Aorta (tissue), 5 donors: ENCODE data around the gene LHFPL2. TPM values are rescaled to one million over a fixed set of nuclear protein-coding genes. Genes with fewer than 3 reads are reported as not detected.

ENCODE experiments used
- ATAC-seq: fragments of 200-7000 bp; cut with Tn5 transposase; one replicate; pipeline ENCODE4 v1.9.1; 2022; ENCODE audit warnings: moderate library complexity; ENCODE audit not compliant: low FRiP score
- DNase-seq, 2 donors: peaks; one replicate each; pipeline ENCODE4 v3.0.0-alpha.2; 2020
- H3K27ac ChIP-seq, 2 donors: one replicate each; pipeline ENCODE4 v1.5.1; 2013; ENCODE audit warnings: low read length in 2 of 2, mild to moderate bottlenecking in 2 of 2, moderate library complexity in 2 of 2, control low read depth in 1 of 2, inconsistent platforms in 1 of 2, low read depth in 1 of 2
- H3K27me3 ChIP-seq, 2 donors: one replicate each; pipeline ENCODE4 v1.6.1; 2013; ENCODE audit warnings: control low read depth in 1 of 2, low read length in 1 of 2, mild to moderate bottlenecking in 1 of 2, moderate library complexity in 1 of 2; ENCODE audit not compliant: insufficient read depth in 2 of 2, control insufficient read depth in 1 of 2
- H3K36me3 ChIP-seq, 2 donors: one replicate each; pipeline ENCODE4 v1.6.1; 2013; ENCODE audit warnings: control low read depth in 1 of 2, low read length in 1 of 2, mild to moderate bottlenecking in 1 of 2; ENCODE audit not compliant: insufficient read depth in 2 of 2, control insufficient read depth in 1 of 2
- H3K4me1 ChIP-seq, 2 donors: one replicate each; pipeline ENCODE4 v1.6.1; 2013; ENCODE audit warnings: low read length in 2 of 2, control low read depth in 1 of 2, mild to moderate bottlenecking in 1 of 2, moderate library complexity in 1 of 2; ENCODE audit not compliant: insufficient read depth in 2 of 2, control insufficient read depth in 1 of 2
- H3K4me3 ChIP-seq, 2 donors: one replicate each; pipeline ENCODE4 v1.5.1; 2013; ENCODE audit warnings: low read length in 2 of 2, control low read depth in 1 of 2, mild to moderate bottlenecking in 1 of 2
- H3K9me3 ChIP-seq: one replicate; pipeline ENCODE4 v1.6.1; 2013; ENCODE audit warnings: mild to moderate bottlenecking, low read length; ENCODE audit not compliant: control insufficient read depth
- WGBS, 2 donors: extraction: QIAGEN DNeasy Blood & Tissue Kit; methylation state at CpG; one replicate each; pipeline ENCODE4 v1.1.7; 2013; 5-methylcytosine and 5-hydroxymethylcytosine counted together
- intact Hi-C, 2 donors: fragments of 100-400 bp; cut with DNase I; formaldehyde crosslinking; loops; one replicate each; pipeline versions ENCODE4 v1.14.2 to v1.15.0; 2022
- polyA plus RNA-seq, 2 donors: library from polyadenylated mRNA; stranded (reverse); fragments of 200-250 nt; gene quantifications; one replicate each; pipeline ENCODE4 v1.2.3, GENCODE V29; 2013
- total RNA-seq, 2 donors: library from RNA; stranded (reverse); fragmentation: NEBNext Ultra II Directional; extraction: Animal tissue kit (Norgen Biotek cat#: 25700); gene quantifications; one replicate each; pipeline ENCODE4 v1.2.1, GENCODE V29; 2021
- donor health status: healthy with polysubstance abuse.
- donor health status: Bipolar disorder and iron deficiency.
- donor health status: DM: no; HTN: no; CAD: no.
- donor health status: DM: no; HTN: no; CAD: no.
- donor health status: DM: yes; HTN: yes; CAD: no.

The LHFPL2 gene
- total and polyA plus RNA-seq, 4 donors = 16.4 to 43.1 (median 29.3) TPM

DNA sequence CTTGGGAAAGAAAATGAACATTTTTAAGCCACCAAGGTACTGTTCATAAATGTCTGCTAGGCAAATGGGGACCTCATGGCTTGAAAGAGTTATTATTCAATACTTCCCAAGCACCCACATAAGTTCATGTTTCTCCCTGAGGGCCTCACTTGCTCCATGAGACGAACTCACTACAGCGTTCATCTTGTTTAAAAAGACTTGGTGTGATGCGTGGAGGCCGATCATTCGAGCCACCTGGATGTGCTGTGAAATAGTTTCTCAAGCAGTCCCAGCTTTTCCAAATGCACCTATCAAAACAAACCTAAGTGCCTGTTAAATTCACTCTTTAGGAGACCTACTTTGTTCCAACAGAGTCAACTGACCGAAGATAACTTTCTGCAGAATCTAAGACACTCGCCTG lies 103.2 kb downstream of the LHFPL2 start:
- no peaks in the 10 kb centered on the region for H3K9me3 ChIP-seq
- no peaks in the 10 kb centered on the region for H3K27me3 ChIP-seq
- ATAC-seq (no peak), DNase-seq (no peak)
- intact Hi-C loops = loop anchor here in 1 of 2 donors (5.0 to 10.0 kb wide), 2 partner anchors 107 to 279 kb away; no protein-coding TSS in a partner anchor
- 89 to 90% methylated on average over 7 of the region's 7 CpGs for WGBS, 2 donors
- H3K36me3 ChIP-seq = no peaks in the 10 kb centered on the region
- no peak overlapping the region for H3K27ac ChIP-seq
- peaks cover 0 to 7% of the 10 kb centered on the region in 2 donors for H3K4me1 ChIP-seq
- H3K4me3 ChIP-seq = no peak overlapping the region

DNA sequence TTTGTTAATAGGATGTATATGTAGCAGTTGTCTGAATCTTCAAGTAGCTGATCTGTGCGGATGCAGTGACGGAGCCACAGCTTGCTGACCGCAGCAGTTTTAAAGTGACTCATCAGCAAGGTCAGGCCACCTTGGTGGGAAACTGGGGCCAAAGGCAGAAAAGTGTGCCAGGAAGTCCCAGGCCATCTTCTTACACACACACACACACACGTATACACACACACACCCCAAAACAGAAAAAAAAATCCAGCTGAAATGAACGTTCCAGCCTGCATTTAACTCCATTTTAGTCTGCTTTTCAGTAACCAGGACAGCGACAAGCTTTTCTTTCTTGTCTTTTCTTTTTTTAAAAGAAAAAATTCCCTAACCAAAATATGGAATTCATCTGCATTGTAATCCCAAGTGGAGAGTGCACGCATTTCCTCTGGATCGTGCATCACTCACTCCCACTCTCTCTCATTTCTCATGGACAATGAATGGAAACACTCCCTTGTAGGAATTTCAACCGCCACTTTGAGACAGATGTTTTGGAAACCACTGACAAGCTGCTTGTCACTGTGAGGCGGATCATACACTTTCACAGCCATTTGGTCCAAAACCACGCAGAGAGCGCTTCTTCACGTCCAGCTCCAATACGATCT lies 103.9 kb downstream of the LHFPL2 start:
- DNase-seq = no peak
- 78 to 82% methylated on average over 14 of the region's 14 CpGs for WGBS, 2 donors
- no peaks in the 10 kb centered on the region for H3K9me3 ChIP-seq
- H3K4me3 ChIP-seq = no peak overlapping the region
- peaks cover 0 to 7% of the 10 kb centered on the region in 2 donors for H3K4me1 ChIP-seq
- intact Hi-C loops = loop anchor here in 1 of 2 donors (5.0 to 10.0 kb wide), 2 partner anchors 108 to 280 kb away; no protein-coding TSS in a partner anchor
- no peaks in the 10 kb centered on the region for H3K36me3 ChIP-seq
- ATAC-seq = no peak
- H3K27ac ChIP-seq = no peak overlapping the region
- no peaks in the 10 kb centered on the region for H3K27me3 ChIP-seq

DNA sequence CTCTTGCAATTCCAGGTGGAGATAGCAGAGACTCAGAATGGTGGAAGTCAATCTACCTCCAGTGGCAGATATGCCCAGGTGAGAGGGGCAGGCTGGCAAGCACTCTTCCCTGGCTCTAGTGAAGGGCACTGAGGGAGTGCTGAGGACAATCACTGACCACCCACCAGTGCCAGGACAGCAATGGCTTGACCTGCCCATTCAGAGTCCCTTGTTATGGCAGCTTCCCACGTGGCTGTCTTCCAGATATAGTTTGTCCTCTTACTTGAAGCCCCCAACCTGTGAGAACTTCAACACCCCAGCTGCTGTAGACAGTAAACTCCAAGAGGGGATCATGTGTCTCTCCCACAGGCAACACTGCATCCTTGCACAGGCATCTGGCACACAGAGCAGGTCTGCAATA lies 104.7 kb downstream of the LHFPL2 start:
- Histone ChIP-seq H3K4me3 (no peak overlapping the region), H3K27ac (no peak overlapping the region), H3K4me1 (peaks cover 0 to 7% of the 10 kb centered on the region in 2 donors), H3K36me3 (no peaks in the 10 kb centered on the region), H3K9me3 (no peaks in the 10 kb centered on the region), H3K27me3 (no peaks in the 10 kb centered on the region)
- intact Hi-C loops = loop anchor here in 1 of 2 donors (10.0 kb wide), 1 partner anchor 281 kb away; no protein-coding TSS in a partner anchor
- ATAC-seq (no peak), DNase-seq (no peak)
- WGBS, 2 donors = 32 to 54% methylated on average over 1 of the region's 1 CpG

DNA sequence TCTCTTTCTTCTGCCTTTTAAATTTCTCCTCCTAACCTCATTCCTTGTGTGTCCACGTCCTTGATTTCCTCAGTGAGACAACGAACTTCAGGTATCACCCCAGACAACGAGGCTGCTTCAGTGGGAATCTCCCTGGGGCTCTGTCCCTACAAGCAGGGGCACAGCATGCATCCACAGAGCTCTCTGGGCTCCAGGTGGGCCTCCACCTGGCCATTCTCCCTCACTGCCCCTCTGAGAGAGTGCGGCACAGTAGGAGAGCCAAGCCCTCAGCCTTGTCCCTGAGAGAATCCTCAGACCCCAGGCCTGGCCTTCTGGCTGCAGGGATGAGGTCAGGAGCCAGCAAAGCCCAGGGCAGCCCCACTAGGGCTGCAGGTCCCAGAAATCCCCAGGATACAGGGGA lies 105.3 kb downstream of the LHFPL2 start:
- ATAC-seq = no peak
- Histone ChIP-seq H3K9me3 (no peaks in the 10 kb centered on the region), H3K27ac (no peak overlapping the region), H3K4me3 (no peak overlapping the region), H3K36me3 (no peaks in the 10 kb centered on the region), H3K4me1 (peaks cover 0 to 7% of the 10 kb centered on the region in 2 donors), H3K27me3 (no peaks in the 10 kb centered on the region)
- 89 to 93% methylated on average over 4 of the region's 4 CpGs for WGBS, 2 donors
- no peak for DNase-seq
- intact Hi-C loops = loop anchor here in 1 of 2 donors (10.0 kb wide), 1 partner anchor 282 kb away; no protein-coding TSS in a partner anchor

DNA sequence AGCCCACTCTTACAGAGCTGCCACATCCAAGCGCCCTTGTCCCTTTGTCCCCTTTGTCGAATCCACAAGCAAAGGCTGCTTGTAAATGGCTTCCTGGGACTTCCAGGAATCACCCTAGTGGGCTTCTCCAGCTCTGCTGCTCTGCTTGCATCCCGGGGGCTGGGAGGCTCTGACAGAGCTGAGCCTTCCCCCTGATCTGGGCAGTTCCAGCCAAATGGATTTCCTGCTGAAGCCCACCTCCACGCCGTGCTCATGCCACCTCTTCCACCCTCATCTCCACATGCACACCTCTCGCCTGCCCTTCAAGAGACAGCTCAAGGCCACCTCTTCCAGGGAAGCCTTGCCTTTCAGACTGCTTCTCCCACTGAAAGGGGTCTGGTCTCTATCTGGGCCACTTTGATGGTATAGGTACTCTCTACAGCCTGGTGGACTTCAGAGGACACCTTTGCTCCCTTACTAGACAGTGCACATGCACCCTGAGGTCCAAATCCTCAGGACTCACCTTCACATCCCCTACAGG lies 106.2 kb downstream of the LHFPL2 start:
- Histone ChIP-seq H3K9me3 (no peaks in the 10 kb centered on the region), H3K27me3 (no peaks in the 10 kb centered on the region), H3K27ac (no peak overlapping the region), H3K4me1 (peaks cover 0 to 7% of the 10 kb centered on the region in 2 donors), H3K36me3 (no peaks in the 10 kb centered on the region), H3K4me3 (no peak overlapping the region)
- intact Hi-C loops = loop anchor here in 1 of 2 donors (10.0 kb wide), 1 partner anchor 282 kb away; no protein-coding TSS in a partner anchor
- DNase-seq (no peak), ATAC-seq (no peak)
- 91 to 93% methylated on average over 6 of the region's 6 CpGs for WGBS, 2 donors

DNA sequence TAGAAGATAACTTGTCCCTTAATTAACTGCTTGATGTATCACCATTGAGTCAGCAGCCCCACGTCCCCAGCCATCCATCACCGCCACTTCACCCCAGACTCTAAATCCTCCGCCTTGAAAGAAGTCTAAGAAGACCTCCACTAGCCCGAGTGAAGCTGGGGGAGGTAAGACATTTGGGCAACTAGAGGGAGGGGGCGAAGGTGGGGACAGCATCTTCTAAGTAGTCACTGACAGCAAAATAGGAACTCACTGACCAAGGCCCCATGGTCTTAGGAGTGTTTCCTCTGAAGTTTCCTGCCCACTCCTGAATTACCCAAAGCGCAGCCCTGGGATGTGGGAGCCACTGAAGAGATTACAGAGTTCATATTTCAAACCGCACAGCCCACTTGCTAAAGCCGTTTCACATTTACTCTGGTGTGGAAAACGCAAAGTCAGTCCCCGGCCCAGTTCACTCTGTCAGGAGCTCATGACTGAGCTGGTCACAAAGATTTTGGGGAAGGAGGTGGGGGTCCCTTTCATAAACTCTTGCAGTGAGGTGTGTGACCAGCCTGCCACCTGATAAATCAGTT lies 107.4 kb downstream of the LHFPL2 start:
- Histone ChIP-seq H3K27me3 (no peaks in the 10 kb centered on the region), H3K9me3 (no peaks in the 10 kb centered on the region), H3K4me1 (peaks cover 0 to under 1% of the 10 kb centered on the region in 2 donors), H3K27ac (no peak overlapping the region), H3K4me3 (no peak overlapping the region), H3K36me3 (no peaks in the 10 kb centered on the region)
- DNase-seq (no peak), ATAC-seq (no peak)
- intact Hi-C loops = loop anchor here in 1 of 2 donors (10.0 kb wide), 1 partner anchor 284 kb away; no protein-coding TSS in a partner anchor
- WGBS, 2 donors = 82 to 84% methylated on average over 10 of the region's 10 CpGs

DNA sequence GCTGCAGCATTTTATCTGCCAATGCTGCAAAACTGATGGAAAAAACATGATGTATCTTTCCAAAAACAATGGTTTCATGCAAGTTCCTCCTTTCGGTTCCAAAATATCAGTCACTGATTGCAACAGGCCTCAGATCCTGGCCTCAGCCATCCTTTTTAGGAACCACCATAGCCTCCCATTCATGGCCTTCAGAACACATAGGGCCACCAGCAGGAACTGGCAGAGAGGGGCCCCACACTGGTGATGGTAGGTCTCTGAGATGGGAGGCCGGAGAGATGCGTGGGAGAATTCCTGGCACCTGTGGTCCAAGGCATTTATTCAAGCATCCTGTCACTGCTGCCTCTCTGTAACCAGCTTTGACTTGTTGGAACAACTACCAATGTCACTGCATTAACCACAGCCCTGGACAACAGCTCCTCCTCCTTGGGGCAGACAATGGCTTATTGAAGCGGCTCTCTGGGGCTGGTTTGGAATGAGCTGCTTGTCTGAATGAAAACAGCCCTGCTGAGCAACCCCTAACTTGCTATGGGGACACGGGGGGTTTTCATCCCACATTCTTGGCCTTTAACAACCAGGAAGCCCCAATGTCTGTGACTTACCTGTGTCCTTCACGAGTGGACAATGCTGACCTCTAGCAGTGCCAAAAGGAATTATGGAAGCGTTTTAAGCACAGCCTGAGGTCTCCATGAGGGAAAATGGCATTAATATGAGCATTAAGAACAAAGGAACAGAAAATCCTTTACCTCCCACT lies 108.1 kb downstream of the LHFPL2 start:
- intact Hi-C loops = loop anchor here in 1 of 2 donors (10.0 kb wide), 1 partner anchor 284 kb away; no protein-coding TSS in a partner anchor
- Histone ChIP-seq H3K9me3 (no peaks in the 10 kb centered on the region), H3K4me3 (no peak overlapping the region), H3K4me1 (no peaks in the 10 kb centered on the region), H3K27me3 (no peaks in the 10 kb centered on the region), H3K27ac (no peak overlapping the region), H3K36me3 (no peaks in the 10 kb centered on the region)
- DNase-seq (no peak), ATAC-seq (peak; percentile 62)
- 70 to 78% methylated on average over 7 of the region's 7 CpGs for WGBS, 2 donors

DNA sequence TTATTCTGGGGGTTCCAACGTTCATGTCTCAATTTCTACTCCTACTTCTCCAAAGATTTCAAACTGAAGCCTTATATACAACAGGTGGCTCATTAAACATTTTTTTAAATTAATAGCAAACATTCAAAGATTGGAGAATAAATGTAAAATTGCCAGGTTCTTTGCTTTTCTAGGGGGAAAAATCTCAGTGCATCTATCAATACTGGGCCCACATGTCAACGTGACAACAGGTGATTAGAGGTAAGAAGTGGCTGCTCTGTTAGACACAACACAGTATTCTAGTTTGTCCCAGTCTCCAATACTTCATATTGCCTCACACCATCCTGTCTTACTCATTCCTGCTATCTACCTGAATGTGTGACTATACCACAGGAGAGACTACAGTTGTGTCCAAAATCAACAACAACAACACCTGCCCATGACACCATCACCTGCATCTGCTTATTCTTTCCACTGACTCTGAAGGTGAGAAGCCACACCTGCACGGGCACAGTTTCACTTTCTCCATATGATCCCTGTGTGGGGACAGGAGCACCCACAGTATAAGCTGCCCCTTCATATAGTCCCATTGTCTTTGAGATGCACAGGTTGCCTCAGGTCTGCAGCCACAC lies 110.2 kb downstream of the LHFPL2 start:
- Histone ChIP-seq H3K27ac (no peak overlapping the region), H3K27me3 (no peaks in the 10 kb centered on the region), H3K9me3 (no peaks in the 10 kb centered on the region), H3K36me3 (no peaks in the 10 kb centered on the region), H3K4me3 (no peak overlapping the region), H3K4me1 (no peaks in the 10 kb centered on the region)
- DNase-seq = no peak
- intact Hi-C loops = loop anchor here (5.0 to 10.0 kb wide), 7 partner anchors 51 to 424 kb away; partner anchors contain the start of gene LHFPL2 (in 1 of the 2)
- no peak for ATAC-seq
- WGBS, 2 donors = 67% methylated on average over 3 of the region's 3 CpGs
